IMR-90 (cell line): Measurements from ENCODE around the gene TMCC1.
"Not testable (repeated sequence)": the region's sequence is repeated elsewhere in the genome, so short reads cannot be mapped to it uniquely, and the experiment has no call there.

Experiments
- CEBPB ChIP-seq: IDR thresholded peaks from 2 replicates; pipeline ENCODE4 v1.6.1; 2012; ENCODE audit warnings: low read depth, low read length, improper control_type of control experiment
- POLR2A ChIP-seq: IDR thresholded peaks from 2 replicates; pipeline ENCODE4 v1.6.1; 2012; ENCODE audit warnings: mild to moderate bottlenecking, low read depth, low read length
- TF ChIP-seq, protein P1 (sequence below): conservative IDR thresholded peaks from 2 replicates; pipeline ENCODE4 v1.5.1; 2012; ENCODE audit warnings: mild to moderate bottlenecking, low read depth, low read length, improper control_type of control experiment
- TF ChIP-seq, protein P2 (sequence below): fragments of 150-350 bp; IDR thresholded peaks from 2 replicates; pipeline ENCODE4 v1.6.1; 2016; ENCODE audit warnings: low read depth, mild to moderate bottlenecking, low read length, moderate library complexity, borderline replicate concordance

- TF ChIP-seq, protein P1, sequence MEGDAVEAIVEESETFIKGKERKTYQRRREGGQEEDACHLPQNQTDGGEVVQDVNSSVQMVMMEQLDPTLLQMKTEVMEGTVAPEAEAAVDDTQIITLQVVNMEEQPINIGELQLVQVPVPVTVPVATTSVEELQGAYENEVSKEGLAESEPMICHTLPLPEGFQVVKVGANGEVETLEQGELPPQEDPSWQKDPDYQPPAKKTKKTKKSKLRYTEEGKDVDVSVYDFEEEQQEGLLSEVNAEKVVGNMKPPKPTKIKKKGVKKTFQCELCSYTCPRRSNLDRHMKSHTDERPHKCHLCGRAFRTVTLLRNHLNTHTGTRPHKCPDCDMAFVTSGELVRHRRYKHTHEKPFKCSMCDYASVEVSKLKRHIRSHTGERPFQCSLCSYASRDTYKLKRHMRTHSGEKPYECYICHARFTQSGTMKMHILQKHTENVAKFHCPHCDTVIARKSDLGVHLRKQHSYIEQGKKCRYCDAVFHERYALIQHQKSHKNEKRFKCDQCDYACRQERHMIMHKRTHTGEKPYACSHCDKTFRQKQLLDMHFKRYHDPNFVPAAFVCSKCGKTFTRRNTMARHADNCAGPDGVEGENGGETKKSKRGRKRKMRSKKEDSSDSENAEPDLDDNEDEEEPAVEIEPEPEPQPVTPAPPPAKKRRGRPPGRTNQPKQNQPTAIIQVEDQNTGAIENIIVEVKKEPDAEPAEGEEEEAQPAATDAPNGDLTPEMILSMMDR = not testable (repeated sequence)
- TF ChIP-seq POLR2A, CEBPB: not testable (repeated sequence)
- TF ChIP-seq, protein P2, sequence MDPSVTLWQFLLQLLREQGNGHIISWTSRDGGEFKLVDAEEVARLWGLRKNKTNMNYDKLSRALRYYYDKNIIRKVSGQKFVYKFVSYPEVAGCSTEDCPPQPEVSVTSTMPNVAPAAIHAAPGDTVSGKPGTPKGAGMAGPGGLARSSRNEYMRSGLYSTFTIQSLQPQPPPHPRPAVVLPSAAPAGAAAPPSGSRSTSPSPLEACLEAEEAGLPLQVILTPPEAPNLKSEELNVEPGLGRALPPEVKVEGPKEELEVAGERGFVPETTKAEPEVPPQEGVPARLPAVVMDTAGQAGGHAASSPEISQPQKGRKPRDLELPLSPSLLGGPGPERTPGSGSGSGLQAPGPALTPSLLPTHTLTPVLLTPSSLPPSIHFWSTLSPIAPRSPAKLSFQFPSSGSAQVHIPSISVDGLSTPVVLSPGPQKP = not testable (repeated sequence)
These were observed 15.7 kb upstream of the TMCC1 start for GRCh38 chr3:129909235-129909634.
